H1 (cell line): ENCODE measurements around the gene TSHR. TPM values are rescaled to one million over a fixed set of nuclear protein-coding genes. Genes with fewer than 3 reads are reported as not detected.

ENCODE experiments used
- CBX5 ChIP-seq: fragments of 300-800, 300-1000 bp; sonication (generic); IDR thresholded peaks from 2 replicates; pipeline ENCODE4 v1.7.1; 2016; ENCODE audit warnings: antibody characterized with exemption, low read length, low read depth
- EZH2 ChIP-seq: fragments of 200-600 bp; sonication (generic); IDR thresholded peaks from 2 replicates; pipeline ENCODE4 v1.7.1; 2012; ENCODE audit warnings: low read depth, mild to moderate bottlenecking, moderate library complexity, low read length, inconsistent platforms; ENCODE audit not compliant: severe bottlenecking
- NRF1 ChIP-seq: IDR thresholded peaks from 2 replicates; pipeline ENCODE4 v1.6.1; 2011; ENCODE audit warnings: mild to moderate bottlenecking, low read depth, low read length, improper control_type of control experiment
- POU5F1 ChIP-seq: IDR thresholded peaks from 2 replicates; pipeline ENCODE4 v1.6.1; 2011; ENCODE audit warnings: low read depth, mild to moderate bottlenecking, low read length, moderate library complexity
- RBBP5 ChIP-seq: IDR thresholded peaks from 2 replicates; pipeline ENCODE4 v1.7.1; 2012; ENCODE audit warnings: low read depth, mild to moderate bottlenecking, inconsistent platforms, low read length, moderate library complexity, borderline replicate concordance
- SAP30 ChIP-seq: fragments of 300-600 bp; sonication (generic); IDR thresholded peaks from 2 replicates; pipeline ENCODE4 v1.7.1; 2012; ENCODE audit warnings: low read length, moderate library complexity, mild to moderate bottlenecking, inconsistent platforms; ENCODE audit not compliant: insufficient read depth, insufficient replicate concordance
- polyA plus RNA-seq, 7 experiments: library from polyadenylated mRNA; depleted of rRNA in 3 of 7; stranded (reverse) in 5 of 7; unstranded in 2 of 7; fragments of >200 nt in 5 of 7; fragments of 200-250 nt in 2 of 7; gene quantifications; 1 replicate in 5 of 7; 2 replicates in 1 of 7; 4 replicates in 1 of 7; pipeline versions ENCODE4 v1.2.1 to v1.2.3, GENCODE V29; 2011 to 2013; ENCODE audit warnings: missing spikeins in 2 of 7, mixed read lengths in 2 of 7
- total RNA-seq: library from RNA; stranded (reverse); fragmentation: NEBNext Ultra II Directional; extraction: Animal tissue kit (Norgen Biotek cat#: 25700); gene quantifications from 2 replicates; pipeline ENCODE4 v1.2.1, GENCODE V29; 2021
- TF ChIP-seq, protein P1 (sequence below): fragments of 300-600 bp; sonication (generic); IDR thresholded peaks from 2 replicates; pipeline ENCODE4 v1.7.1; 2012; ENCODE audit warnings: low read length, moderate library complexity, mild to moderate bottlenecking, inconsistent platforms; ENCODE audit not compliant: insufficient replicate concordance

The TSHR gene
- total and polyA plus RNA-seq, 2 of the 8 experiments (the other 6 are each of a cell fraction or from before 2014, with no cell fraction given): 0.27 TPM; not detected in 1

DNA sequence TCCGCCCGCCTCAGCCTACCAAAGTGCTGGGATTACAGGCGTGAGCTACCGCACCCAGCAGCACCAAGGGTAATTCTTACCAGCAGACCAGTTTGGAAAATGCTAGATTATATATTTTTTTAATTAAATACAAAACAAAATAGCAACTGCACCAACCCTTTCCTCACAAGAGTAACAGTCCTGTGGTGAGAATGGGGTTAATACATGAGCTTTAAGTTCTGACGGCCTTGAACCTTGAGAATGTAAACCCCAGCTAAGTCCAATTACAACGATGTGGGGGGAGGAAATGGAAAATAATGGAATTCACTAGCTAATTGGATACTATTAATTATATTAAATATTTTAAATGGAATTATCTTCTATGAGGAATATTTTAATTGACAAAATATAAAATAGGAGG, 183.0 kb downstream of the TSHR start (continued):
- TF ChIP-seq, protein P1, sequence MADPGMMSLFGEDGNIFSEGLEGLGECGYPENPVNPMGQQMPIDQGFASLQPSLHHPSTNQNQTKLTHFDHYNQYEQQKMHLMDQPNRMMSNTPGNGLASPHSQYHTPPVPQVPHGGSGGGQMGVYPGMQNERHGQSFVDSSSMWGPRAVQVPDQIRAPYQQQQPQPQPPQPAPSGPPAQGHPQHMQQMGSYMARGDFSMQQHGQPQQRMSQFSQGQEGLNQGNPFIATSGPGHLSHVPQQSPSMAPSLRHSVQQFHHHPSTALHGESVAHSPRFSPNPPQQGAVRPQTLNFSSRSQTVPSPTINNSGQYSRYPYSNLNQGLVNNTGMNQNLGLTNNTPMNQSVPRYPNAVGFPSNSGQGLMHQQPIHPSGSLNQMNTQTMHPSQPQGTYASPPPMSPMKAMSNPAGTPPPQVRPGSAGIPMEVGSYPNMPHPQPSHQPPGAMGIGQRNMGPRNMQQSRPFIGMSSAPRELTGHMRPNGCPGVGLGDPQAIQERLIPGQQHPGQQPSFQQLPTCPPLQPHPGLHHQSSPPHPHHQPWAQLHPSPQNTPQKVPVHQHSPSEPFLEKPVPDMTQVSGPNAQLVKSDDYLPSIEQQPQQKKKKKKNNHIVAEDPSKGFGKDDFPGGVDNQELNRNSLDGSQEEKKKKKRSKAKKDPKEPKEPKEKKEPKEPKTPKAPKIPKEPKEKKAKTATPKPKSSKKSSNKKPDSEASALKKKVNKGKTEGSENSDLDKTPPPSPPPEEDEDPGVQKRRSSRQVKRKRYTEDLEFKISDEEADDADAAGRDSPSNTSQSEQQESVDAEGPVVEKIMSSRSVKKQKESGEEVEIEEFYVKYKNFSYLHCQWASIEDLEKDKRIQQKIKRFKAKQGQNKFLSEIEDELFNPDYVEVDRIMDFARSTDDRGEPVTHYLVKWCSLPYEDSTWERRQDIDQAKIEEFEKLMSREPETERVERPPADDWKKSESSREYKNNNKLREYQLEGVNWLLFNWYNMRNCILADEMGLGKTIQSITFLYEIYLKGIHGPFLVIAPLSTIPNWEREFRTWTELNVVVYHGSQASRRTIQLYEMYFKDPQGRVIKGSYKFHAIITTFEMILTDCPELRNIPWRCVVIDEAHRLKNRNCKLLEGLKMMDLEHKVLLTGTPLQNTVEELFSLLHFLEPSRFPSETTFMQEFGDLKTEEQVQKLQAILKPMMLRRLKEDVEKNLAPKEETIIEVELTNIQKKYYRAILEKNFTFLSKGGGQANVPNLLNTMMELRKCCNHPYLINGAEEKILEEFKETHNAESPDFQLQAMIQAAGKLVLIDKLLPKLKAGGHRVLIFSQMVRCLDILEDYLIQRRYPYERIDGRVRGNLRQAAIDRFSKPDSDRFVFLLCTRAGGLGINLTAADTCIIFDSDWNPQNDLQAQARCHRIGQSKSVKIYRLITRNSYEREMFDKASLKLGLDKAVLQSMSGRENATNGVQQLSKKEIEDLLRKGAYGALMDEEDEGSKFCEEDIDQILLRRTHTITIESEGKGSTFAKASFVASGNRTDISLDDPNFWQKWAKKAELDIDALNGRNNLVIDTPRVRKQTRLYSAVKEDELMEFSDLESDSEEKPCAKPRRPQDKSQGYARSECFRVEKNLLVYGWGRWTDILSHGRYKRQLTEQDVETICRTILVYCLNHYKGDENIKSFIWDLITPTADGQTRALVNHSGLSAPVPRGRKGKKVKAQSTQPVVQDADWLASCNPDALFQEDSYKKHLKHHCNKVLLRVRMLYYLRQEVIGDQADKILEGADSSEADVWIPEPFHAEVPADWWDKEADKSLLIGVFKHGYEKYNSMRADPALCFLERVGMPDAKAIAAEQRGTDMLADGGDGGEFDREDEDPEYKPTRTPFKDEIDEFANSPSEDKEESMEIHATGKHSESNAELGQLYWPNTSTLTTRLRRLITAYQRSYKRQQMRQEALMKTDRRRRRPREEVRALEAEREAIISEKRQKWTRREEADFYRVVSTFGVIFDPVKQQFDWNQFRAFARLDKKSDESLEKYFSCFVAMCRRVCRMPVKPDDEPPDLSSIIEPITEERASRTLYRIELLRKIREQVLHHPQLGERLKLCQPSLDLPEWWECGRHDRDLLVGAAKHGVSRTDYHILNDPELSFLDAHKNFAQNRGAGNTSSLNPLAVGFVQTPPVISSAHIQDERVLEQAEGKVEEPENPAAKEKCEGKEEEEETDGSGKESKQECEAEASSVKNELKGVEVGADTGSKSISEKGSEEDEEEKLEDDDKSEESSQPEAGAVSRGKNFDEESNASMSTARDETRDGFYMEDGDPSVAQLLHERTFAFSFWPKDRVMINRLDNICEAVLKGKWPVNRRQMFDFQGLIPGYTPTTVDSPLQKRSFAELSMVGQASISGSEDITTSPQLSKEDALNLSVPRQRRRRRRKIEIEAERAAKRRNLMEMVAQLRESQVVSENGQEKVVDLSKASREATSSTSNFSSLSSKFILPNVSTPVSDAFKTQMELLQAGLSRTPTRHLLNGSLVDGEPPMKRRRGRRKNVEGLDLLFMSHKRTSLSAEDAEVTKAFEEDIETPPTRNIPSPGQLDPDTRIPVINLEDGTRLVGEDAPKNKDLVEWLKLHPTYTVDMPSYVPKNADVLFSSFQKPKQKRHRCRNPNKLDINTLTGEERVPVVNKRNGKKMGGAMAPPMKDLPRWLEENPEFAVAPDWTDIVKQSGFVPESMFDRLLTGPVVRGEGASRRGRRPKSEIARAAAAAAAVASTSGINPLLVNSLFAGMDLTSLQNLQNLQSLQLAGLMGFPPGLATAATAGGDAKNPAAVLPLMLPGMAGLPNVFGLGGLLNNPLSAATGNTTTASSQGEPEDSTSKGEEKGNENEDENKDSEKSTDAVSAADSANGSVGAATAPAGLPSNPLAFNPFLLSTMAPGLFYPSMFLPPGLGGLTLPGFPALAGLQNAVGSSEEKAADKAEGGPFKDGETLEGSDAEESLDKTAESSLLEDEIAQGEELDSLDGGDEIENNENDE: no peak
- TF ChIP-seq EZH2 (no peak), CBX5 (no peak), RBBP5 (no peak), NRF1 (no peak), POU5F1 (no peak), SAP30 (no peak)
- TF ChIP-seq, all 59 proteins: peak for 0
